ENCODE measurements around the gene SPDEF. TPM values are rescaled to one million over a fixed set of nuclear protein-coding genes. Genes with fewer than 3 reads are reported as not detected.

The SPDEF gene
- total RNA-seq, 2 experiments from 2014 or later = 0.18 TPM; not detected in 1

DNA sequence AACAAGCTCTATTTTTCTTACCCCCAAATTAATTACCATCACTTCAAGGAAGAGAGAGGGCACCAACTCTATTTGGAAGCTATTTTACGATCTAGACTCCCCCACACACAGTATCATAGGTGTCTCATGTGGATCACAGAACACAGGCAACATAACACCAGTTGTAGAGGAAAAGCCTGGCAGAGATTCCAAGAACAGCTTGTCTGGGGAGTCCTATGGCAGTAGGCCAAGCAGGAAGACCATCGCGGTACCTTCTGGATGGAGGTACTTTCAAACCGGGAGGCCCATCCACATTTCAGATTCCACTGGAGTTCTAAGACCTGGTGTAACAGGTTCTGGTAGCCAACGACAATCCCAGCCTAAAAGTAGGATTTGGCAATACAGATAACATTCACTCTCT lies 37.6 kb upstream of the SPDEF start:
- intact Hi-C loops (cut with DNase I, micrococcal nuclease) = no loop called here
- Mint-ChIP-seq H3K36me3 (ENCODE audit: low read depth) (no peaks in the 10 kb centered on the region), H3K9me3 (ENCODE audit: low read depth) (no peaks in the 10 kb centered on the region), H3K27me3 (no peaks in the 10 kb centered on the region), H3K4me1 (peaks cover 15% of the 10 kb centered on the region), H3K27ac (no peak overlapping the region), H3K4me3 (no peak overlapping the region)
- ChIA-PET POLR2A (no interaction called here), CTCF (interaction anchor here (0.6 to 1.6 kb wide), 4 partner anchors 8 to 183 kb away, joined by 3 to 4 read pairs (median 4); no protein-coding TSS in a partner anchor)
- DNase-seq (no peak), ATAC-seq (no peak)

GRCh38 chr6:34592208-34592952 lies 36.3 kb upstream of the SPDEF start:
- POLR2A ChIA-PET = no interaction called here
- no peaks in the 10 kb centered on the region for H3K27me3 Mint-ChIP-seq
- H3K4me3 Mint-ChIP-seq = no peak overlapping the region
- ATAC-seq (no peak), DNase-seq (peak; percentile 40)
- CTCF ChIA-PET = interaction anchor here (0.6 to 1.6 kb wide), 4 partner anchors 10 to 801 kb away, joined by 3 to 4 read pairs (median 3); no protein-coding TSS in a partner anchor
- H3K27ac Mint-ChIP-seq = no peak overlapping the region
- H3K9me3 Mint-ChIP-seq (ENCODE audit: low read depth) = no peaks in the 10 kb centered on the region
- peaks cover 11% of the 10 kb centered on the region for H3K4me1 Mint-ChIP-seq
- intact Hi-C loops (cut with DNase I, micrococcal nuclease) = no loop called here
- H3K36me3 Mint-ChIP-seq (ENCODE audit: low read depth) = no peaks in the 10 kb centered on the region

- no peaks in the 10 kb centered on the region for H3K36me3 Mint-ChIP-seq (ENCODE audit: low read depth)
- no peaks in the 10 kb centered on the region for H3K9me3 Mint-ChIP-seq (ENCODE audit: low read depth)
- H3K27me3 Mint-ChIP-seq = no peaks in the 10 kb centered on the region
- peaks cover 9% of the 10 kb centered on the region for H3K4me1 Mint-ChIP-seq
- ChIA-PET POLR2A (no interaction called here), CTCF (no interaction called here)
- no peak overlapping the region for H3K27ac Mint-ChIP-seq
- DNase-seq (no peak), ATAC-seq (no peak)
- intact Hi-C loops (cut with DNase I, micrococcal nuclease) = no loop called here
- H3K4me3 Mint-ChIP-seq = no peak overlapping the region
These were observed 33.6 kb upstream of the SPDEF start for GRCh38 chr6:34589691-34590090.

DNA sequence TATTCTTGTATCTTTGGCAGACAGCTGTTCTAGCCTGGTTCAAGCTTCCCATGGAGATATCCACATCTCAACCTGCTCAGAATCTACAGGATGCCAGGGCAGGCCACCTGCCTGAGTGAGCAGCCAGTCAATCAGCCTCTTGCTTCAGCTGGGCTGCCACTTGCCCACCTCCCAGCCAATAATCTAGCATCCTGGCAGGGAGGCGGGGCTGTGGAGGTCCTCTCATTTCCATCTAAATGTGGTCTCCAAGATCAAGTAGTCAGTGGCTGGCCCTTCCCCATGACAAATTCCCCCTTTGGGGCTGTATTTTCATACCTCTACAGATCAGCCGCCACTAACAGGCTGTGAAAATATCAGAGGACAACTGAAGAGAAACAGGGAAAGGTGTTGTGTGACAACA lies 33.0 kb upstream of the SPDEF start:
- ChIA-PET CTCF (no interaction called here), POLR2A (no interaction called here)
- ATAC-seq (no peak), DNase-seq (no peak)
- Mint-ChIP-seq H3K4me1 (peaks cover 9% of the 10 kb centered on the region), H3K4me3 (no peak overlapping the region), H3K27ac (no peak overlapping the region), H3K9me3 (ENCODE audit: low read depth) (no peaks in the 10 kb centered on the region), H3K36me3 (ENCODE audit: low read depth) (no peaks in the 10 kb centered on the region), H3K27me3 (no peaks in the 10 kb centered on the region)
- intact Hi-C loops (cut with DNase I, micrococcal nuclease) = no loop called here

GRCh38 chr6:34587851-34588250 lies 31.7 kb upstream of the SPDEF start:
- DNase-seq (no peak), ATAC-seq (no peak)
- ChIA-PET POLR2A (no interaction called here), CTCF (interaction anchor here (1.4 kb wide), 1 partner anchor 9 kb away, joined by 5 read pairs; no protein-coding TSS in a partner anchor)
- Mint-ChIP-seq H3K4me1 (peaks cover 7% of the 10 kb centered on the region), H3K36me3 (ENCODE audit: low read depth) (no peaks in the 10 kb centered on the region), H3K9me3 (ENCODE audit: low read depth) (no peaks in the 10 kb centered on the region), H3K4me3 (no peak overlapping the region), H3K27ac (no peak overlapping the region), H3K27me3 (no peaks in the 10 kb centered on the region)
- intact Hi-C loops (cut with DNase I, micrococcal nuclease) = no loop called here

DNA sequence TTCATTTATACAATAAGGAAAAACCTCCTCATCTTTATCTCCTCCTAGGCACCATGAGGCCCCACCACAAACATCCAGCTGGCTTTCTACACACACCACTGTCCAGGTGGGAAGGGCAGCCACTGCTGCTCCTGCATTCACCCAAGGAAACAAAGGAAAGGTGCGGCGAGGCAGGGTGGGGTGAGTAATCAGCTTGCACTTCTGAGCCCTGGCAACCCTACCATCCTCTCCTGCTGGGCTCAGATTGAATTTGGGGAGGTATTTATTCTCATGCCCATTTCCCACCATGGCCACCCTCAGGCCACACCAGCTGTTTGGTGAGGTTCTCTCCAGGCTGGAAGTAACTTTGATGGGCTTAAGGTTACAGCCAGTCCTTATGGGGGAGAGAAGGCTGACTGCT lies 31.2 kb upstream of the SPDEF start:
- H3K36me3 Mint-ChIP-seq (ENCODE audit: low read depth) = no peaks in the 10 kb centered on the region

DNA sequence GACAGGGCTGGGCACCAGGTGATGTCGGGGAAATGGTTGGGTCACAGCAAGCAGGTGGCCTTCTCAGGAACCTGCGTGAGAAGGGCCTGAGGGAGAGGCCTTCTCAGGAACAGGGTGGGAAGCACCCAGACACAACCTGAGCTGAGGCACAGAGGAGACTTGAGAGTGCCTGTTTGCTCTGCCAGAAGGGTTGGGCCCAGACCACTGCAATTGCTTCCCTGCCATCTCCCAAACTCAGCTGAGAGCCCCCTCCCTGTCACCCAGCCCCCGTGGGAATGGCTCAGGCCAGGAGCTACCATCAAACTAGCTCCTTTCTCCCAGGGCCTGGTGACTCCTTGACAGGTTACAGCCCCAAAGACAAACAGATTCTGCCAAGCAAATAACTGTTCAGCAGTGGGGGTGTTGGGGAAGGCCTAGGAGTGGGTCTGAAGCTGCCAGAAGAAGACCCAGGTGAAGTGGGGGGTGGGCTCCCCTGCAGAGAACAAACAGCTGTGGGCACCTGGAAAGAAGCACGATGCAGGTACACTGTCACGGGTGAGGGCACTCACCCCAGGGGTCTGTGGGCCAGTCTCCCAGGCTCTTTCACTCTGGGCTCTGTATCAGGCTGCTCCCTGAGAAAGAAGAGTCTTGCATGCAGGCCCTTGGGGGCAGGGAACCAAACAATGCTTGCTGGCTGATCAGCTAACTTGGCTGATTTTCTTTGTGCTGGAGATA lies 30.4 kb upstream of the SPDEF start:
- Mint-ChIP-seq H3K27me3 (no peaks in the 10 kb centered on the region), H3K4me3 (no peak overlapping the region), H3K9me3 (ENCODE audit: low read depth) (no peaks in the 10 kb centered on the region), H3K4me1 (no peaks in the 10 kb centered on the region), H3K36me3 (ENCODE audit: low read depth) (no peaks in the 10 kb centered on the region), H3K27ac (no peak overlapping the region)
- ATAC-seq (no peak), DNase-seq (no peak)
- CTCF ChIA-PET = interaction anchor here (0.8 to 1.4 kb wide), 2 partner anchors 11 to 127 kb away, joined by 3 to 5 read pairs; no protein-coding TSS in a partner anchor
- POLR2A ChIA-PET = no interaction called here
- intact Hi-C loops (cut with DNase I, micrococcal nuclease) = no loop called here

More for the DNA sequence above, 31.2 kb upstream of the SPDEF start:
- Mint-ChIP-seq H3K9me3 (ENCODE audit: low read depth) (no peaks in the 10 kb centered on the region), H3K4me1 (peaks cover 6% of the 10 kb centered on the region), H3K4me3 (no peak overlapping the region), H3K27ac (no peak overlapping the region), H3K27me3 (no peaks in the 10 kb centered on the region)
- POLR2A ChIA-PET = no interaction called here
- ATAC-seq (no peak), DNase-seq (no peak)
- intact Hi-C loops (cut with DNase I, micrococcal nuclease) = no loop called here
- CTCF ChIA-PET = interaction anchor here (1.4 kb wide), 1 partner anchor 10 kb away, joined by 5 read pairs; no protein-coding TSS in a partner anchor

DNA sequence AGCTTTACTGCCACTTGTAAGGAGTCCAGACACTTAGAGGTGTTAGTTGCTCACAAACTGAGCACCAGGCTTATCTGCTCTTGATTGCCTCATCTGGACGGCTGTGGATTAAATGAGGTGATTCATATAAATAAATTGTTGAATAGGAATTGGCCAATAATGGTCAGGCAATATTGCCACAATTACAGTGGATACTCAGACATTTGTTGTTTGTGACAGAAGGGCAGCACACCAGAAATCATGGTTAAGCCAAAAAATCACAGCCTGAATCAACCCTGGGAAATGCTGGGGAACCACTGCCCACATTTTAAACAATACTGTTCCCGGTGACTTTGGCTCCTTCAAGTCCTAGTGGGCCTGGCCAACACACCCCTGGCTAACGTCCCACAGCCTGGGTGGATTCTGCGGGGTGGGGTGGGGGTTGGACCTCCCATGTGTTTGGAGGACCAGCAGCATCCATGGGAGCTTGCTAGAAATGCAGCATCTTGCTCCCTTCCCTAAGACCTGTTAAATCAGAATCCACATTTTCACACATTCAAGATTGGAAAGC lies 29.5 kb upstream of the SPDEF start:
- POLR2A ChIA-PET = no interaction called here
- no peak overlapping the region for H3K27ac Mint-ChIP-seq
- intact Hi-C loops (cut with DNase I, micrococcal nuclease) = no loop called here
- no peaks in the 10 kb centered on the region for H3K9me3 Mint-ChIP-seq (ENCODE audit: low read depth)
- no peak for ATAC-seq
- H3K4me1 Mint-ChIP-seq = no peaks in the 10 kb centered on the region
- no peak for DNase-seq
- no peaks in the 10 kb centered on the region for H3K27me3 Mint-ChIP-seq
- CTCF ChIA-PET = no interaction called here
- H3K4me3 Mint-ChIP-seq = no peak overlapping the region
- no peaks in the 10 kb centered on the region for H3K36me3 Mint-ChIP-seq (ENCODE audit: low read depth)

- no peaks in the 10 kb centered on the region for H3K36me3 Mint-ChIP-seq (ENCODE audit: low read depth)
- intact Hi-C loops (cut with DNase I, micrococcal nuclease) = no loop called here
- H3K27ac Mint-ChIP-seq = peak overlapping the region; percentile 10
- no peaks in the 10 kb centered on the region for H3K27me3 Mint-ChIP-seq
- H3K4me3 Mint-ChIP-seq = no peak overlapping the region
- ChIA-PET CTCF (interaction anchor here (0.5 kb wide), 1 partner anchor 499 kb away, joined by 3 read pairs; no protein-coding TSS in a partner anchor), POLR2A (no interaction called here)
- DNase-seq = no peak
- H3K4me1 Mint-ChIP-seq = no peaks in the 10 kb centered on the region
- ATAC-seq = no peak
- no peaks in the 10 kb centered on the region for H3K9me3 Mint-ChIP-seq (ENCODE audit: low read depth)
These were observed 29.0 kb upstream of the SPDEF start for GRCh38 chr6:34585108-34585507.

DNA sequence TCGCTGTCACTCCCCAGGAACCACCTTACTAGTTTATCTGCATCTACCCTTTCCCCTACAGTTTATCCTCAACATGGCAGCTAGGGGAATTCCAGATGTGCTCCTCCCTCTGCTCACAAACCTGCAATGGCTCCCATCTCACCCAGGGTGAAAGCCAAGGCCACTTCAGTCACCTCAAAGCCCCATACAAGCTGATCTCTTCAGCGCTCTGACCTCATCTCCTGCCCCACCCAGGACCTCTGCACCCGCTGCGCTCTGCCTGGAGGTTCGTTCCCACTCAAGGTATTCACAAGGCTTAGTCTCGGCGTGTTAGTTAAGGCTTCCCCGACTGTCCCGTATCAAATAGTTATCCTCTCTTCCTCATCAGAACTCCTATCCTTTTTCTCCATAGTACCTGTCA lies 28.6 kb upstream of the SPDEF start:
- no peak overlapping the region for H3K4me3 Mint-ChIP-seq
- ChIA-PET CTCF (interaction anchor here (0.5 kb wide), 1 partner anchor 499 kb away, joined by 3 read pairs; no protein-coding TSS in a partner anchor), POLR2A (no interaction called here)
- no peaks in the 10 kb centered on the region for H3K9me3 Mint-ChIP-seq (ENCODE audit: low read depth)
- DNase-seq (no peak), ATAC-seq (peak; percentile 44)
- intact Hi-C loops (cut with DNase I, micrococcal nuclease) = no loop called here
- H3K27me3 Mint-ChIP-seq = no peaks in the 10 kb centered on the region
- no peaks in the 10 kb centered on the region for H3K36me3 Mint-ChIP-seq (ENCODE audit: low read depth)
- H3K27ac Mint-ChIP-seq = peak overlapping the region; percentile 10
- H3K4me1 Mint-ChIP-seq = no peaks in the 10 kb centered on the region

DNA sequence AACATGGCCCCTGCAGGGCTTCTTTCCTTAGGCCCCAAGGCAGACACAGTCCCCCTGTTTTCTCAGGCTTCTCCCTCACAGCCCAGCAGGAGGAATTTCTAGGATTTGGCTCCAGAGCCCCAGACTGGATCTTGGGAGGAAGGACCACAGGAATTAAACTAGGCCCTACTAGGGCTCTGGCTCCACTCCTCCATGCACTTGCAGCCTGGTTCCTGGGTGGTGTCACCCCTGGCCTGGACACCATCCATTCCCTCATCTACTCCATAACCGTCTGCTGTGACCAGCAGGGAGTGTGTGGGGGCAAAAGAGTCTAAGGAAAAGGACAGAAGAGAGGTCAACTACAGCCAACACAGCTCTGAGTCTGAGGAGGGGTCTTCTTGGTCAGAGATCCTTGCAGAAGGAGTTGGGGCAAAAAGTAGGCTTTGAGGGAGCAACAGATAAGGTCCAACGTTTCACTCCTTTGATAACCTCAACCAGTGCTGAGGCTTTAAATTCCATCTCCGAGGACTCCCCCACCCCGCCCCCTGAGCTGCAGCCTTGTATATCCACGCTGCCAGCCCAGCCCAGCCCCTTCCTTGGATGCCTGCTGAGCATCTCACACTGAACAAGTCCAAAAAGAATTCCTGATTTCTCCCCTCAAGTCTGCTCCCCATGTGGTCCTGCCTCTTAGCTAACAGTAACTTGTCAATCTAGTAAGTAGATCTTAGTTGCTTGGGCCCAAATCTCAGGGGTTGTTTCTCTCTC lies 27.9 kb upstream of the SPDEF start:
- H3K27me3 Mint-ChIP-seq = no peaks in the 10 kb centered on the region
- POLR2A ChIA-PET = no interaction called here
- no peaks in the 10 kb centered on the region for H3K36me3 Mint-ChIP-seq (ENCODE audit: low read depth)
- no peaks in the 10 kb centered on the region for H3K4me1 Mint-ChIP-seq
- CTCF ChIA-PET = no interaction called here
- ATAC-seq (no peak), DNase-seq (no peak)
- no peak overlapping the region for H3K27ac Mint-ChIP-seq
- intact Hi-C loops (cut with DNase I, micrococcal nuclease) = loop anchor here in 1 of 2 experiments (1.0 kb wide), 1 partner anchor 124 kb away; no protein-coding TSS in a partner anchor
- no peak overlapping the region for H3K4me3 Mint-ChIP-seq
- no peaks in the 10 kb centered on the region for H3K9me3 Mint-ChIP-seq (ENCODE audit: low read depth)

All from activated CD4-positive, alpha-beta T cell treated with anti-CD3 and anti-CD28 coated beads for 36 hours (primary cell).